ENCODE results near the gene DYNAP. TPM values are rescaled to one million over a fixed set of nuclear protein-coding genes. Genes with fewer than 3 reads are reported as not detected.

Gene DYNAP
- 1 to 10 TPM in 5 of 7 donors, under 1 TPM in 2; 0.63 to 2.6 (median 2.0) TPM for total RNA-seq
- polyA plus RNA-seq = under 1 TPM; 0.18 to 0.35 (median 0.22) TPM
- long read RNA-seq, donor 1 = 0 reads
- long read RNA-seq, donor 2 = 0 reads

- no peaks in the 10 kb centered on the region for H3K9me3 ChIP-seq
- H3K4me1 ChIP-seq = no peaks in the 10 kb centered on the region
- no peak within 1 kb of the TSS for H3K4me3 ChIP-seq
- TF ChIP-seq CTCF (IDR thresholded peaks at IDR 0.05 in 8 of 11, conservative IDR thresholded peaks at IDR 0.05 in 3 of 11) (no peak), POLR2A (IDR thresholded peaks at IDR 0.05) (no peak), POLR2AphosphoS5 (IDR thresholded peaks at IDR 0.05) (no peak)
- no peak for DNase-seq
- intact Hi-C loops (cut with DNase I; ENCODE audit: low total_unique reads) = no loop called here
- peaks cover 0 to 4% (median 0%) of the 10 kb centered on the region in 7 donors for H3K27me3 ChIP-seq (replicated peaks in 1 of 7)
- H3K27ac ChIP-seq = no peak within 1 kb of the TSS
- H3K36me3 ChIP-seq = no peaks in the 10 kb centered on the region
- WGBS, 5 donors = 48 to 74% (median 60%) methylated on average over 5 of the region's 5 CpGs
Observed at GRCh38 chr18:54590945-54591344, at the start of gene DYNAP. TSS of gene DYNAP (plus strand) at chr18:54591245. CDS start at chr18:54591283, 38 bp downstream.

- no peak for TF ChIP-seq POLR2AphosphoS5 (IDR thresholded peaks at IDR 0.05)
- no peak for TF ChIP-seq POLR2A (IDR thresholded peaks at IDR 0.05)
- no peak for TF ChIP-seq CTCF (IDR thresholded peaks at IDR 0.05 in 8 of 11, conservative IDR thresholded peaks at IDR 0.05 in 3 of 11)
Observed at GRCh38 chr18:54551590-54551989, 39.5 kb upstream of the DYNAP start.

GRCh38 chr18:54555286-54555685, 35.8 kb upstream of the DYNAP start:
- no peak for DNase-seq
- Histone ChIP-seq H3K27me3 (replicated peaks in 1 of 7) (no peaks in the 10 kb centered on the region), H3K27ac (no peak overlapping the region), H3K9me3 (peaks cover 0 to 17% (median 9%) of the 10 kb centered on the region in 8 donors), H3K36me3 (no peaks in the 10 kb centered on the region), H3K4me3 (no peak overlapping the region), H3K4me1 (no peaks in the 10 kb centered on the region)
- intact Hi-C loops (cut with DNase I; ENCODE audit: low total_unique reads) = no loop called here
- no peak for TF ChIP-seq POLR2AphosphoS5 (IDR thresholded peaks at IDR 0.05)
- TF ChIP-seq POLR2A (IDR thresholded peaks at IDR 0.05) = no peak
- TF ChIP-seq CTCF (IDR thresholded peaks at IDR 0.05 in 8 of 11, conservative IDR thresholded peaks at IDR 0.05 in 3 of 11) = no peak
- WGBS, 5 donors = 88 to 98% (median 92%) methylated on average over 2 of the region's 2 CpGs

More at GRCh38 chr18:54551590-54551989, 39.5 kb upstream of the DYNAP start:
- Histone ChIP-seq H3K9me3 (peaks cover 0 to 20% (median 9%) of the 10 kb centered on the region in 8 donors), H3K36me3 (no peaks in the 10 kb centered on the region), H3K4me3 (no peak overlapping the region), H3K27me3 (replicated peaks in 1 of 7) (peaks cover 0 to 3% (median 0%) of the 10 kb centered on the region in 7 donors), H3K4me1 (no peaks in the 10 kb centered on the region), H3K27ac (no peak overlapping the region)
- DNase-seq = no peak
- 91 to 98% (median 96%) methylated on average over 1 of the region's 1 CpG for WGBS, 5 donors
- intact Hi-C loops (cut with DNase I; ENCODE audit: low total_unique reads) = no loop called here

- no peak for DNase-seq
- Histone ChIP-seq H3K9me3 (peaks cover 0 to 10% (median 7%) of the 10 kb centered on the region in 8 donors), H3K36me3 (no peaks in the 10 kb centered on the region), H3K4me1 (no peaks in the 10 kb centered on the region), H3K27ac (no peak overlapping the region), H3K4me3 (no peak overlapping the region), H3K27me3 (replicated peaks in 1 of 7) (no peaks in the 10 kb centered on the region)
- 41 to 75% (median 66%) methylated on average over 1 of the region's 1 CpG for WGBS, 5 donors
- TF ChIP-seq POLR2A (IDR thresholded peaks at IDR 0.05) (no peak), POLR2AphosphoS5 (IDR thresholded peaks at IDR 0.05) (no peak), CTCF (IDR thresholded peaks at IDR 0.05 in 8 of 11, conservative IDR thresholded peaks at IDR 0.05 in 3 of 11) (no peak)
- intact Hi-C loops (cut with DNase I; ENCODE audit: low total_unique reads) = no loop called here
Observed at GRCh38 chr18:54555996-54556395, 35.0 kb upstream of the DYNAP start.
